HG02884 (cell line): Measurements from ENCODE around the gene OTX2.

ENCODE experiments used
- ATAC-seq: cut with Tn5 transposase; IDR thresholded peaks from one replicate; pipeline ENCODE4 v1.9.1; 2021; ENCODE audit warnings: mild to moderate bottlenecking, moderate library complexity; ENCODE audit not compliant: unreplicated experiment

OTX2 gene

GRCh38 chr14:56797003-56797568, 13.2 kb downstream of the OTX2 start:
- no peak for ATAC-seq

DNA sequence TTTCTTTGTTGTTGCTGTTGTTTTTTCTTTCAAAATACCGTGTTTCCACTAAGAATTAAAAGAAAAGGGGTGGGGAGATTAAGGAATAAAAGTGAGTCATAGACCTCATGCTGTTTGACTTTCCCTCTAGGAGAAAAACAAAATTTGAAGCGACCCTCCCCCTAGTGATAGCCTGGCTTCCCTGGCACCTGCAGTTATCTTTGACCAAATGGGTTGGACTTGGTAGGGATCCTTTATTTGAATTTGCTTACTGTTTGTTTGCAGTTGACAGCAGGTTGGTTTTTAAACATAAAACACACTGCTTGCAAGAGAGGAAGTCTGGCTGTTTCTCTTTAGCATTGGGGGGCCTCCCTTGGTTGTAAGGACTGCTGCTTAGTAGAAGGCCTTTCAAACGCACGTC, 14.0 kb downstream of the OTX2 start:
- no peak for ATAC-seq

- no peak for ATAC-seq
Observed at GRCh38 chr14:56795284-56795622, 15.0 kb downstream of the OTX2 start.

GRCh38 chr14:56794557-56795283, 15.6 kb downstream of the OTX2 start:
- no peak for ATAC-seq

DNA sequence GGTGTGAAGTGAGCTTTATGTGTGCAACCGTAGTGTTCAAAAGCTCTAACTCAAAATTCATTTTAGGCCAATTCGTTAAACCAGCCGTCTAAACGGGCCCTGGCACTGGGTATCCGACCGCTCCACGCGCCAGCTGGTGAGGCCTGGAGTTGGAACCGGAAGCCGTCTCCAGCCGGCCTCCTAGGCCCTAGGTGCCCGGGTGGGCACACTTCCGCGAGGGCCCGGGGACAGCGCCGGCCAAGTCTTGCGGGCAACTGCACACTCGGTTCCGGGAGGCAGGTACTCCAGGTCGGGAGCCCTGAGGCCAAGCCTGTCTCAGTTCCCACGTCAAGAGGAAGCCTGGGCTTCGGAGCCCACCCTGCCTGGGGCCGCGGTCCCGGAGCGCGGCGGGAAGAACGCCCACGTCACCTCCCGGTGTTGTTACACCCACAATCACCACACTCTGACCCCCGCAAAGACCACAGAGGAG, 16.2 kb downstream of the OTX2 start:
- ATAC-seq = no peak

DNA sequence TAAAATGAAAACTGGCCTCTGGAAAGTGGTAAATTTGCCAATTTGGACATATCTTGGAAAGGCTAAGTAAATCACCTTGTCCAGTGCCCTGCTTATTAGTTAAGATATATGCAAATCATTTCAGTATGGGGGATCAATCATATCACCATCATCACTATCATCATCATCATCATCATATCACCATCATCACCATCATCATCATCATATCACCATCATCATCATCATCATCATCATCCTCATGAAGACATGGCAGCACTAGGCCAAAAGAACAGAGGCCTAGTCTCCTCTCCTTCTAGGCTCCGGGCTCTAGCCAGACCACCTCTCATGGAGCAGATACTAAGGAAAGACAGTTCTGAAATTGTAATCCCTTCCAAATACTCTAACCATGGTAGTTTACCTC, 20.3 kb downstream of the OTX2 start:
- no peak for ATAC-seq

GRCh38 chr14:56787530-56787929, 22.7 kb downstream of the OTX2 start:
- no peak for ATAC-seq

GRCh38 chr14:56782711-56783110, 27.6 kb downstream of the OTX2 start:
- no peak for ATAC-seq

DNA sequence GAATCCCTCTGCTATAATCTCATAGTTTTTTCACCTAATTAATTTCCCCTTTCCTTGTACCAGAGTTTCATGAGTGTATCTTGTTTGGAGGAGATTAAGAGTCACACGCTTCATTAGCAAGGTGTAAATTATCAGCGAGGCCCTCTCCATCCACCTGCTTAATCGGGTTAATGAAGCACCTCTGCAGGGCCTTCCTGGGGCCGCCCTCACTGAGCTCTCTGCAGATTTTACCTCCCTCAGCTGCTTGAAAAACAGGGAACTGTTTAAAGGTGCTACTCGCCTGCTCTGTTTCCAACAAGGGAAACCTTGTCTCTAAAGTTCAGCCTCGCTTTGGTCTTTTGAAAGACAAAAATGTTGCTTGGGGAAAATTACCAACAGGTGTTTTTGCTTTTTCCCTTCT, 35.8 kb downstream of the OTX2 start:
- ATAC-seq = no peak

DNA sequence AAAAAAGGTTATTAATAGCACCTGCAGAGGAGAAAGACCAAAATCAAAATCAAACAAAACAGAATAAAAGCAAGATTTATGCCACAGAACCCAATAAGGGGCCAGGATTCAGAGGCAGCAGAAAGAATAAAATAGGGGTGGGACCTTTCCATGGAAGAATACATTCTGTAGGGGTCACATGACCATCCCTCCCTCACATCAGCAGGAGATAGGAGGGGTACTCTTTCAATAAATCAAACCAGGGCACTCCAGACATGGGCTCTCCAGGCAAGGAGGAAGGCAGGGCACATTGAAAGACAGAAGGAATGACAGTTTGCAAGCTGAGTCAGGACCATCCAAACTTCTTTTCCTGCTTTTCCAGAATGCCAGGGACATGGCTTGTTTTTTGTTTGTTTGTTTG, 39.8 kb downstream of the OTX2 start:
- no peak for ATAC-seq

DNA sequence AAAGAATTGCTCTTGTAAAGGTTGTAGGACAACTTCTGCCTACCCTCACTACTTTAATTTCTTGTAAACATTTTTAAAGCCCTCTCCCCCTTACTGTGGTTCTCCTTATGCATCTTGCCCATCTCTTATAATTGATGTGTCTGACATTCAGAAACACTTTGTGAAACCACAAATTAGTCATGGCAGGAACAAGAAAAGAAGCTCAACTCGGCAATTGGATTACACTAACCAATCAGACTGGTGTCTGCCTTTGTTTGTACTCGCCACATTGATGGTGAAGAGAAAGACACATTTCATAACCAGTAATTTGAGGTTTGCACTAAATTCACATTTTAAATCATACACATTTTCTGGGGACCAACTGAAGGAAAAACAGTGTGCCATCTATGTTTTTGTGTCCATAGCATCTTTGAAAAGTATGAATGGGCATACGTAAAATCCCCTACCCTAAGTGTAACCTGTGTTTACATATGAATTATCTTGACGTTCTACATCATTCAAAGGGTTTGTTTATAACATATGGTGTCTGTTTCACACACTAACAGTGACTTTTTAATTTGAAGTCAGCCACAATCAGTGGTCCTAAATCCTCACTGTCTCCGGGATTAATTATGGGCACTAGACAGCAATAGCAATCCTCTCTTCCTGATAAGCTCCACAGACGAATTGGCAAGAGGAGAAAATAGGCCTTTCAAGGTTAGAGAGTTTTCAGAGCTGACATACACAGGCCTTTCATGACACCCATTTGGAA, 49.9 kb downstream of the OTX2 start:
- ATAC-seq = no peak

DNA sequence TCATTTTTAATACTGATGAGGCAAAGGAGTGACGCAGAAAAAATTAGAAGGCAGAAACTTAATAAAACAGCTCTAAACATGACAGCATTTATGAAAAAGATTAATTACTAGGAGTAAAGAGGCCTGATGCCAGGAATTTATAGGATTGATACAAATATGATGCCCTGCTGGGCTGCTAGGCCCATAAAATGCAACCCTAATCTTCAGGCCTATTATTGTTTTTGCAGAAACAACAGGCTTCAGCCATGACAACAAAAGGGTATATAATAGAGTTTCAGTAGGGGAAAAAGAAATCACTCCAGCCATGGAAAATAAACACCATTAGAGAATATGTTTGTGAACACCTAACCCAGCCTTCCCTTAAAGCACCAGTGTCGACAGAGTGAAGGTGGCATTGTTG, 50.6 kb downstream of the OTX2 start:
- no peak for ATAC-seq

GRCh38 chr14:56759094-56759493, 51.2 kb downstream of the OTX2 start:
- ATAC-seq = no peak

DNA sequence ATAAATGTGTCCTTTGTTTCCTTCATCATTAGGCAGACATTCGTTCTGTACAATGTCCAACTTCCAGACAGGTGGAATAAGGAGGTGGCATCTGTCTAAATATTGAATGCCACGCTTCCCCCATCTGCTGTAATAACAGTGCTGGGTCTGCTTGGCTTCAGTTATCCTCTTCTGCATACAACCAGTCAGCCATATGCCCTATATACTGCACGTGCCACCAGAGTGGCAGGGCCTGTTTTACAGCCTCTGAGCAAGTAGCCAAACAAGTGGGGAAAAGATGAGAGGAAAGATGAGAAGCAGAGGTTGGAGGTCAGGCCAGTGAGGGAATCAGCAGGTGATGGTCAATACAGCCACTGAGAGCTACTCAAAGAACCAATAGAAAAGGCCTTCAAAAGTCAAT, 55.4 kb downstream of the OTX2 start:
- no peak for ATAC-seq

GRCh38 chr14:56753396-56753795, 56.9 kb downstream of the OTX2 start:
- ATAC-seq = no peak

- no peak for ATAC-seq
Observed at GRCh38 chr14:56752428-56752827, 57.9 kb downstream of the OTX2 start.

DNA sequence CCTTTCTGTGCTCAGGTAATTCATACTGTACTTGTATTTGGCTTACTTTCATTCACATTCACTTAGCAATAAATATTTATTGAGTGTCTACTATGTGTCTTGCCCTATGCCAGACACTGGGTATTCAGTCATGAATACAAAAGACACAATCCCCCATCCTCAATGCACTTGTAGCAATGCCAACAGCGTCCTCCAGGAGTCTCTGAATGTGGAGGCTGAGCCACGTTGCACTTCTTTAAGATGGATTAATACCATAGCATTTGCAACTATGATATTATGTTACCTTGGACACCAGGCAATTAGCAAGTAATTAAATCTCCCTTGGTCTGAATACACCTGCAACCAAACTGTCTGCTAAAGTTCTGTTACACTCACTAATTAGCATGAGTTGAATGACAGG, 58.8 kb downstream of the OTX2 start:
- no peak for ATAC-seq
